HepG2 (cell line): ENCODE measurements around the gene CHRD. TPM values are rescaled to one million over a fixed set of nuclear protein-coding genes. Genes with fewer than 3 reads are reported as not detected.

Source experiments
- ATAC-seq: fragments of 200-7000 bp; cut with Tn5 transposase; 3 replicates; pipeline ENCODE4 v1.9.1; 2020; ENCODE audit warnings: mild to moderate bottlenecking, moderate library complexity
- BruUV-seq: library from RNA; stranded (reverse); fragments of 400-500 nt; replicated peaks from 2 replicates; lab custom pipeline; 2021; lab: Mats Ljungman, UMichigan
- CTCF ChIA-PET: fragments of 300-600 bp; formaldehyde crosslinking; extraction: SDS; loops from one replicate; lab custom pipeline; 2021; ENCODE audit warnings: low total read pairs, inconsistent platforms, low intra/inter-chr PET ratio; lab: Yijun Ruan, JAX
- POLR2A ChIA-PET: fragments of 350-600 bp; sonication (Branson Sonifier 250); formaldehyde crosslinking; loops from one replicate; lab custom pipeline; 2020; ENCODE audit warnings: antibody characterized with exemption, inconsistent platforms; lab: Yijun Ruan, JAX
- DNase-seq: peaks from one replicate; pipeline ENCODE4 v3.0.0-alpha.2; 2015; ENCODE audit warnings: low spot score
- FAIRE-seq: peaks from 3 replicates; lab custom pipeline; 2011; peaks lifted over from hg19 to GRCh38; lab: Jason Lieb, UNC
- H2AFZ ChIP-seq: one replicate; pipeline ENCODE4 v1.6.1; 2011; ENCODE audit warnings: low read length, inconsistent platforms
- H3K27ac ChIP-seq: fragments of 300-600 bp; 3 replicates; pipeline ENCODE4 v1.8.0; 2011; ENCODE audit warnings: mixed run types, mild to moderate bottlenecking, mixed read lengths, low read length, inconsistent platforms; ENCODE audit not compliant: insufficient read depth; ENCODE audit errors: extremely low read length
- H3K27me3 ChIP-seq, 2 experiments: fragments of 200-600 bp in 1 of 2; 2 replicates in 1 of 2; 3 replicates in 1 of 2; pipeline versions ENCODE4 v1.6.0 to v1.8.0; 2011; ENCODE audit warnings: low read length in 2 of 2, mild to moderate bottlenecking in 2 of 2, moderate library complexity in 2 of 2, inconsistent platforms in 1 of 2; ENCODE audit not compliant: insufficient read depth in 2 of 2, control insufficient read depth in 1 of 2
- H3K36me3 ChIP-seq, 2 experiments: fragments of 200-600 bp in 1 of 2; replicated peaks in 1 of 2; 2 replicates in 1 of 2; 3 replicates in 1 of 2; pipeline versions ENCODE4 v1.5.1 to v1.8.0; 2011; ENCODE audit warnings: low read length in 2 of 2, inconsistent platforms in 1 of 2; ENCODE audit not compliant: insufficient read depth in 2 of 2, control insufficient read depth in 1 of 2
- H3K4me1 ChIP-seq: 2 replicates; pipeline ENCODE4 v1.5.1; 2012; ENCODE audit warnings: low read length, inconsistent platforms; ENCODE audit not compliant: insufficient read depth
- H3K4me2 ChIP-seq: 2 replicates; pipeline ENCODE4 v1.6.0; 2011; ENCODE audit warnings: low read depth, low read length, inconsistent platforms
- H3K4me3 ChIP-seq, 3 experiments: fragments of 200-600 bp in 1 of 3; sonication (generic), shearing (Covaris generic) in 1 of 3; replicated peaks in 1 of 3; 2 replicates each; pipeline ENCODE4 v1.5.1; 2011 to 2016; ENCODE audit warnings: low read length in 3 of 3, inconsistent platforms in 2 of 3, low read depth in 2 of 3, mild to moderate bottlenecking in 2 of 3, control low read depth in 1 of 3, mixed read lengths in 1 of 3; ENCODE audit not compliant: insufficient read depth in 1 of 3
- H3K79me2 ChIP-seq: one replicate; pipeline ENCODE4 v1.6.1; 2011; ENCODE audit warnings: low read length, inconsistent platforms; ENCODE audit not compliant: insufficient read depth
- H3K9ac ChIP-seq: 2 replicates; pipeline ENCODE4 v1.6.0; 2011; ENCODE audit warnings: mild to moderate bottlenecking, low read depth, low read length, inconsistent platforms; ENCODE audit not compliant: insufficient read depth
- H3K9me3 ChIP-seq: 2 replicates; pipeline ENCODE4 v1.5.1; 2012; ENCODE audit warnings: mild to moderate bottlenecking, low read length
- H4K20me1 ChIP-seq: 2 replicates; pipeline ENCODE4 v1.6.0; 2011; ENCODE audit warnings: inconsistent platforms, mild to moderate bottlenecking, low read length, moderate library complexity; ENCODE audit not compliant: insufficient read depth
- ARID5B ChIP-seq: IDR thresholded peaks from 2 replicates; pipeline ENCODE4 v1.4.0; 2020; ENCODE audit warnings: mild to moderate bottlenecking, missing genetic modification reagents
- CREBL2 ChIP-seq: sonication (generic); formaldehyde crosslinking; IDR thresholded peaks from 2 replicates; pipeline ENCODE4 v1.8.1; 2023; ENCODE audit warnings: missing genetic modification reagents, mild to moderate bottlenecking, borderline replicate concordance
- PRDM15 ChIP-seq: sonication (generic); formaldehyde crosslinking; IDR thresholded peaks from 2 replicates; pipeline ENCODE4 v1.4.0; 2020; ENCODE audit warnings: missing genetic modification reagents
- SAP130 ChIP-seq: IDR thresholded peaks from 2 replicates; pipeline ENCODE4 v1.6.1; 2016; ENCODE audit warnings: low read depth
- ZHX1 ChIP-seq: sonication (generic); formaldehyde crosslinking; IDR thresholded peaks from 2 replicates; pipeline ENCODE4 v1.8.1; 2022; ENCODE audit warnings: low read depth, mild to moderate bottlenecking, missing genetic modification reagents
- ZNF577 ChIP-seq: sonication (generic); formaldehyde crosslinking; IDR thresholded peaks from 2 replicates; pipeline ENCODE4 v1.4.0; 2020; ENCODE audit warnings: mild to moderate bottlenecking, low read depth, missing genetic modification reagents, borderline replicate concordance
- WGBS: methylation state at CpG from one replicate; pipeline ENCODE4 v1.1.6; 2017; ENCODE audit warnings: low lambda C conversion rate; 5-methylcytosine and 5-hydroxymethylcytosine counted together
- in situ Hi-C: cut with HindIII; loops from 2 replicates; pipeline ENCODE4 v1.10.0; 2017; ENCODE audit warnings: low pct_unique_long_range_greater_than_20kb; ENCODE audit not compliant: extremely low pct_ligation_motif_present
- intact Hi-C: fragments of 100-400 bp; cut with micrococcal nuclease; formaldehyde crosslinking; loops from one replicate; pipeline ENCODE4 v1.10.0; 2022; ENCODE audit not compliant: unreplicated experiment
- polyA plus RNA-seq, 8 experiments: library from polyadenylated mRNA; depleted of rRNA in 3 of 8; stranded (reverse) in 7 of 8; unstranded in 1 of 8; fragments of >200 nt; fragmentation: Illumina TruSeq in 4 of 8; extraction: Trizol in 4 of 8; gene quantifications; 2 replicates each; pipeline versions ENCODE4 v1.2.1 to v1.2.3, GENCODE V29; 2011 to 2016; ENCODE audit warnings: low read depth in 4 of 8, missing spikeins in 1 of 8, mixed read lengths in 1 of 8; ENCODE audit not compliant: insufficient read depth in 1 of 8
- total RNA-seq, 5 experiments: library from RNA; depleted of rRNA; stranded (reverse); fragments of >200 nt; fragmentation: Illumina TruSeq; extraction: Trizol; gene quantifications; 2 replicates each; pipeline ENCODE4 v1.2.3, GENCODE V29; 2016; ENCODE audit warnings: low read depth in 1 of 5

CHRD gene
- total and polyA plus RNA-seq, 2 of the 13 experiments (the other 11 are each of a cell fraction or from before 2014, with no cell fraction given): 22.2 to 35.2 TPM

- Histone ChIP-seq H2AFZ (no peak within 1 kb of the TSS), H3K27me3 (no peaks in the 10 kb centered on the region; a peak in 1 of 5 replicates), H3K36me3 (peaks cover 10 to 31% of the 10 kb centered on the region in 2 experiments; a peak in 4 of 5 replicates), H3K27ac (peak within 1 kb of the TSS; percentile 90), H3K4me3 (peak within 1 kb of the TSS; percentile 79 to 90 (median 90)), H3K4me2 (peak within 1 kb of the TSS; percentile 97), H3K79me2 (peaks cover 25% of the 10 kb centered on the region), H3K4me1 (peaks cover 27% of the 10 kb centered on the region), H3K9me3 (no peaks in the 10 kb centered on the region), H4K20me1 (0 out of 2 replicates have a peak, but pooled peaks cover 3% of the 10 kb centered on the region), H3K9ac (peak within 1 kb of the TSS; percentile 83)
- intact Hi-C loops (loop anchor here (2.0 kb wide), 1 partner anchor 39 kb away; no protein-coding TSS in a partner anchor), in situ Hi-C loops (loop anchor here (10.0 kb wide), 2 partner anchors 87 to 137 kb away; no protein-coding TSS in a partner anchor)
- POLR2A ChIA-PET: interaction anchor here (0.8 to 2.4 kb wide), 14 partner anchors 10 to 333 kb away, joined by 3 to 15 read pairs (median 4); partner anchors contain the start of genes CLCN2 and POLR2H
- BruUV-seq: no TSS peak
- DNase-seq (peak; percentile 90), ATAC-seq (peak; percentile 92), FAIRE-seq (peak; percentile 91)
- CTCF ChIA-PET: no interaction called here
- whole genome bisulfite sequencing: 0% methylated on average over 6 of the region's 7 CpGs
- TF ChIP-seq ZHX1 (CRISPR knock-in tag) (0 out of 2 replicates have a peak, but pooled peaks have one; percentile 18), CREBL2 (no peak), SAP130 (peak; percentile 88), ARID5B (CRISPR knock-in tag) (no peak; the same call in 1 of the 2 replicates), PRDM15 (CRISPR knock-in tag) (no peak), ZNF577 (CRISPR knock-in tag) (no peak)
These were observed 1.9 kb upstream of the CHRD start, which contains the start of gene THPO for GRCh38 chr3:184377882-184378445. Gene THPO, minus strand, starts transcription at chr3:184378207. Its CDS starts 1,948 bp downstream, at chr3:184376259.
